Neuronal stem cell (in vitro differentiated cells): ENCODE measurements around the gene CFAP97D2.

Source experiments
- DNase-seq: peaks from one replicate; pipeline ENCODE4 v3.0.0-alpha.2; 2013; ENCODE audit warnings: low spot score
- H2AFZ ChIP-seq: one replicate; pipeline ENCODE4 v1.6.1; 2013; ENCODE audit warnings: mild to moderate bottlenecking, low read length, inconsistent platforms
- H2AK5ac ChIP-seq: 2 replicates; pipeline ENCODE4 v1.6.1; 2013; ENCODE audit warnings: low read depth, mild to moderate bottlenecking, inconsistent platforms, low read length, moderate library complexity, mixed read lengths
- H2BK120ac ChIP-seq: 2 replicates; pipeline ENCODE4 v1.6.1; 2013; ENCODE audit warnings: low read depth, mild to moderate bottlenecking, inconsistent platforms, low read length, moderate library complexity, mixed read lengths
- H2BK12ac ChIP-seq: one replicate; pipeline ENCODE4 v1.6.1; 2013; ENCODE audit warnings: low read length, inconsistent platforms
- H2BK15ac ChIP-seq: 2 replicates; pipeline ENCODE4 v1.6.1; 2013; ENCODE audit warnings: mild to moderate bottlenecking, low read length, inconsistent platforms, mixed read lengths
- H2BK5ac ChIP-seq: one replicate; pipeline ENCODE4 v1.6.1; 2013; ENCODE audit warnings: inconsistent platforms, mild to moderate bottlenecking, low read length, moderate library complexity
- H3K14ac ChIP-seq: one replicate; pipeline ENCODE4 v1.6.1; 2013; ENCODE audit warnings: low read length, inconsistent platforms
- H3K18ac ChIP-seq: 2 replicates; pipeline ENCODE4 v1.6.1; 2013; ENCODE audit warnings: low read length, inconsistent platforms
- H3K23ac ChIP-seq: 2 replicates; pipeline ENCODE4 v1.6.1; 2013; ENCODE audit warnings: low read depth, mild to moderate bottlenecking, mixed read lengths, low read length, inconsistent platforms; ENCODE audit not compliant: poor library complexity
- H3K27ac ChIP-seq: replicated peaks from 3 replicates; pipeline ENCODE4 v1.5.1; 2013; ENCODE audit warnings: low read length, inconsistent platforms
- H3K27me3 ChIP-seq, 3 experiments: 2 replicates each; pipeline ENCODE4 v1.6.1; 2013; ENCODE audit warnings: low read length in 3 of 3, mild to moderate bottlenecking in 2 of 3, inconsistent platforms in 1 of 3, low read depth in 1 of 3, mixed read lengths in 1 of 3, moderate library complexity in 1 of 3; ENCODE audit not compliant: control insufficient read depth in 3 of 3, insufficient read depth in 3 of 3
- H3K36me3 ChIP-seq, 2 donors: replicated peaks in 1 of 2; 2 replicates each; pipeline ENCODE4 v1.6.1; 2013; ENCODE audit warnings: low read length in 2 of 2; ENCODE audit not compliant: control insufficient read depth in 2 of 2, insufficient read depth in 2 of 2
- H3K4ac ChIP-seq: 2 replicates; pipeline ENCODE4 v1.6.1; 2013; ENCODE audit warnings: inconsistent platforms, mild to moderate bottlenecking, low read length, moderate library complexity
- H3K4me1 ChIP-seq, 2 donors: 1 replicate in 1 of 2; 2 replicates in 1 of 2; pipeline ENCODE4 v1.6.1; 2013; ENCODE audit warnings: low read length in 2 of 2, low read depth in 1 of 2; ENCODE audit not compliant: control insufficient read depth in 2 of 2, insufficient read depth in 1 of 2
- H3K4me2 ChIP-seq: one replicate; pipeline ENCODE4 v1.6.1; 2013; ENCODE audit warnings: mild to moderate bottlenecking, low read length, inconsistent platforms; ENCODE audit not compliant: insufficient read depth, poor library complexity, severe bottlenecking
- H3K4me3 ChIP-seq, 2 donors: 2 replicates each; pipeline ENCODE4 v1.5.1; 2013; ENCODE audit warnings: low read length in 2 of 2, mild to moderate bottlenecking in 2 of 2, inconsistent platforms in 1 of 2, moderate library complexity in 1 of 2
- H3K79me1 ChIP-seq: one replicate; pipeline ENCODE4 v1.6.1; 2013; ENCODE audit warnings: low read depth, mild to moderate bottlenecking, inconsistent platforms, low read length, moderate library complexity
- H3K9ac ChIP-seq: one replicate; pipeline ENCODE4 v1.6.1; 2013; ENCODE audit warnings: mild to moderate bottlenecking, low read depth, low read length, inconsistent platforms; ENCODE audit not compliant: poor library complexity
- H3K9me3 ChIP-seq, 2 donors: replicated peaks in 1 of 2; 2 replicates each; pipeline versions ENCODE3 to v1.6.1; 2013; ENCODE audit warnings: low read length in 2 of 2, mild to moderate bottlenecking in 2 of 2, inconsistent platforms in 1 of 2, low read depth in 1 of 2, mixed read lengths in 1 of 2, moderate library complexity in 1 of 2; ENCODE audit not compliant: control insufficient read depth in 2 of 2, insufficient read depth in 1 of 2
- H4K8ac ChIP-seq: one replicate; pipeline ENCODE4 v1.6.1; 2013; ENCODE audit warnings: low read depth, mild to moderate bottlenecking, inconsistent platforms, low read length, moderate library complexity
- H4K91ac ChIP-seq: one replicate; pipeline ENCODE4 v1.6.1; 2013; ENCODE audit warnings: low read length, low read depth, mild to moderate bottlenecking, inconsistent platforms; ENCODE audit not compliant: poor library complexity
- WGBS, 2 donors: extraction: QIAGEN DNeasy Blood & Tissue Kit; methylation state at CpG; one replicate each; pipeline ENCODE4 v1.1.7; 2013; ENCODE audit warnings: missing lambda C conversion rate in 2 of 2, mixed read lengths in 1 of 2; ENCODE audit not compliant: insufficient read length in 2 of 2, insufficient replicate concordance in 1 of 2; ENCODE audit errors: extremely low coverage in 2 of 2; 5-methylcytosine and 5-hydroxymethylcytosine counted together

Gene CFAP97D2

DNA sequence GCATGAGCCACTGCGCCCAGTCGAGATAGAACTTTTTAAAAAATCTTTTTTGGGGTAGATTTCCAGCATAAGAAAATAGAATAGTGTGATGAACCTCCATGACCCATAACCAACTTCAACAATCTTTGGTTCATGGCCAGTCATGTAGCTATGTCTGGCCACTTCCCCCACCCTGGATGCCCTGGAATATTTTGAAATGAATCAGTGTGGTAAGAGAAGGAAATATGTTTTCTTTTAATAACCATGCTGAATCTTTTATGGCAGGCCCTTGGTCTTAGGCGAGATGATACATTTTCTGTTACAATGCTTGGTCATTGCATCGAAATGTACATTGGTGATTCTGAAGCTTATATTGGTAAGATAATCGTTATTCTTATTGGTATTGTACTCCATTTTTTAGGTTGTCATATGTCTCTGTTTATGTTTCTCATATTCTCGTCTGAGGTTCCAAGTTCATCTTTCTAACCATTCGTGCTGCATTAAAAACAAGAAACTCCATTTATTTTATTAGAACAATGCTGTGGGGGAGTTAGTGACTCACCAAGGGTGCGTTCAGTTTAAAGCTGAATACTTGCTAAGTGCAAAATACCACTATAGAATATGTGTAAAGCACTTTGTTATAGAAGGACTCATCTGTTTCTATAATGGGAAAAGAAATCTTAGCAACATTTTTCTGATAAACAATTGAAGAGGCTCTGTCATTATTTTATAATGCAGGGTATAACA, 86.0 kb downstream of the CFAP97D2 start:
- Histone ChIP-seq H3K4me2 (no peak overlapping the region), H4K8ac (no peak overlapping the region), H2BK15ac (no peak overlapping the region), H3K27ac (no peak overlapping the region), H3K4me1 (no peaks in the 10 kb centered on the region), H3K9ac (no peak overlapping the region), H3K27me3 (no peaks in the 10 kb centered on the region), H3K4ac (no peak overlapping the region), H4K91ac (no peak overlapping the region), H3K36me3 (peaks cover 47 to 99% of the 10 kb centered on the region in 2 donors), H3K79me1 (no peaks in the 10 kb centered on the region), H3K14ac (no peak overlapping the region), H2AK5ac (no peak overlapping the region), H3K9me3 (peaks cover 3 to 10% of the 10 kb centered on the region in 2 donors), H2BK120ac (no peak overlapping the region), H3K4me3 (no peak overlapping the region), H2AFZ (no peak overlapping the region), H3K23ac (no peak overlapping the region), H2BK5ac (no peak overlapping the region), H2BK12ac (no peak overlapping the region), H3K18ac (no peak overlapping the region)
- no CpG with 5 or more reads among the region's 8 CpGs for WGBS, 2 donors
- DNase-seq = no peak

DNA sequence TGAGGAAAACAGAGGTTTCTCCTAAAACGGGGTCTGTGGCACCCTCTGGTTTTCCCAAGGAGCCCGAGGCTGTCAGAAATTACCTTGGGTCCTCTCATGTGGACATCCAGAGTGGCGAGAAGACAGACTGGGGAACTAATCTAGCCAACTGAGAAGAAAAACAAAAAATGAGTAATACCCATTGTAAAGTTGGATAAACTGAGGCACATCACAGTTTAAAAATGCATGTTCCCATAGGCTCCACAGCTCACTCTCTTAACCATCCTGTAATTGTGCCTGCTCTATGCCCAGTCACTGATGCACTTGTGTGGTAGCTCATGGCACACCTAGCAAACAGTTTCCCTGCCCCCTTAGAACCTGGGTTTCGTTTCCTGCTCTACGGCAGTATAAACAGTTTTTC, 87.2 kb downstream of the CFAP97D2 start:
- DNase-seq = no peak
- Histone ChIP-seq H3K9me3 (peaks cover 3 to 10% of the 10 kb centered on the region in 2 donors), H2BK15ac (no peak overlapping the region), H2AK5ac (no peak overlapping the region), H4K8ac (no peak overlapping the region), H3K27ac (no peak overlapping the region), H3K4ac (no peak overlapping the region), H3K14ac (no peak overlapping the region), H3K23ac (no peak overlapping the region), H3K9ac (no peak overlapping the region), H2BK12ac (no peak overlapping the region), H3K18ac (no peak overlapping the region), H2BK5ac (no peak overlapping the region), H2BK120ac (no peak overlapping the region), H3K27me3 (no peaks in the 10 kb centered on the region), H4K91ac (no peak overlapping the region), H3K36me3 (peaks cover 41 to 93% of the 10 kb centered on the region in 2 donors), H2AFZ (no peak overlapping the region), H3K79me1 (no peaks in the 10 kb centered on the region), H3K4me1 (no peaks in the 10 kb centered on the region), H3K4me2 (no peak overlapping the region), H3K4me3 (no peak overlapping the region)
- no CpG with 5 or more reads among the region's 5 CpGs for WGBS, 2 donors

DNA sequence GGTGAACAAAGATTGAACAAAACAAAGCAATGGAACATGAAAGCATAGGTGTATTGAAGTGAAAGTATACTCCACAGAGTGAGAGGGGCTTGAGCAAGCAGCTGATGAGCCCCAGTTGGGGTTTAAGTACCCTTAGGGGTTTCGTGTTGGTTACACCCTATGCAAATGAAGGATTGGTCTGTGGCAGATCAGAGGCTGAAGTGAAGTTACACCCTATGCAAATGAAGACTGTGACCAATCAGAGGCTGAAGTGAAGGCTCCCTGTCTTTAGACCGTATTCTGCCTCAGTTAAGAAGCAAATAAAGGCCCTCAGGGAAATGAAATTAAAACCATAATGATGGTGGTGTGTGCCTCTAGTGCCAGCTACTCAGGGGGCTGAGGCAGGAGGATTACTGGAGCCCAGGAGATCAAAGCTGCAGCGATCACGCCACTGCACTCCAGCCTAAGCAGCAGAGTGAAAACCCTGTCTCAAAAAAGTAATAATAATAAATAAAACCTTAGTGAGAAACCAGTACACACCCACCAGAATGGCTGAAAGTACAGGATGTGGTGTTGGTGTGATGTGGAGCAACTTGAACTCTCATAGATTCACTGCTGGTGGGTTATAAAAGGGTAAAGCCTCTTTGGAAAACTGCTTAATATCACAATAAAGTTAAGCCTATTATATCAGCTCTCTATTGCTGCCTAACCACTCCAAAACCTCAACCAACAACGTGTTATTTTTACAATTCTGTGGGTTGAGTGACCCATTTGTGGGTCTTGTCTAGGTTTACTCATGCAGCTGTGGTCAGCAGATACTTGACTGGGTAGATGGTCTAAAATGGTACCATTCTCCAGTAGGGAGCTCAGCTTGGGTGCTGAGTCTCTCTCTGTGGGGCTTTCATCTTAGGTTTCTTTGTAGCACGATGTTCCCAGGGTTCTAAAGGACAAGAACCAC, 89.6 kb downstream of the CFAP97D2 start:
- Histone ChIP-seq H3K79me1 (no peaks in the 10 kb centered on the region), H3K4me3 (no peak overlapping the region), H3K27ac (no peak overlapping the region), H2AK5ac (no peak overlapping the region), H2AFZ (no peak overlapping the region), H2BK120ac (no peak overlapping the region), H3K36me3 (peaks cover 43 to 91% of the 10 kb centered on the region in 2 donors), H2BK12ac (no peak overlapping the region), H3K27me3 (no peaks in the 10 kb centered on the region), H3K4ac (no peak overlapping the region), H3K9ac (no peak overlapping the region), H3K23ac (no peak overlapping the region), H3K4me2 (no peak overlapping the region), H4K91ac (no peak overlapping the region), H3K18ac (no peak overlapping the region), H3K9me3 (peaks cover 3 to 10% of the 10 kb centered on the region in 2 donors), H2BK5ac (no peak overlapping the region), H3K14ac (no peak overlapping the region), H2BK15ac (no peak overlapping the region), H3K4me1 (no peaks in the 10 kb centered on the region), H4K8ac (no peak overlapping the region)
- no CpG with 5 or more reads among the region's 6 CpGs for WGBS, 2 donors
- no peak for DNase-seq

DNA sequence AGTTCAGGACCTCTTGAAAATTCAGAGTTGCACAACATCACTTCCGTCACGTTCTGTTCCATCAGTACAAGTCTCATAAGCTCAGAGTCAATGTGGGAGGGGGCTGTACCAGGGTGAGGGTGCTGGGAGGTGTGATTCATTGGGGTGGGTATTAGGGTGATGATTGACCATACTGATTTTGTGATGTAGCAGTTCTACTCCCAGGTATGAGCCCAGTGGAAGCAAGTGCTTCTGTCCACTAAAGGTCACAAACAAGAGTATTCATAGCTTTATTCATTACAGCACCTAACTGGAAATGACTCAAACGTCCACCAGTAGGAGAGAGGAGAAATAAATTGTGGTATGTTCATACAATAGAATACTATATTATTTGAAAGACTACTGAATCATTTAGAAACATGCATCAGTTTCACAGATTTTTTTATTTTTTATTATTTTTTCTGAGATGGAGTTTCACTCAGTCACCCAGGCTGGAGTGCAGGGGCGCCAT, 90.3 kb downstream of the CFAP97D2 start:
- Histone ChIP-seq H2BK5ac (no peak overlapping the region), H3K79me1 (no peaks in the 10 kb centered on the region), H3K4me1 (no peaks in the 10 kb centered on the region), H2AK5ac (no peak overlapping the region), H3K18ac (no peak overlapping the region), H2BK12ac (no peak overlapping the region), H4K8ac (no peak overlapping the region), H4K91ac (no peak overlapping the region), H2BK120ac (no peak overlapping the region), H3K4me2 (no peak overlapping the region), H3K23ac (no peak overlapping the region), H3K9me3 (peaks cover 3 to 10% of the 10 kb centered on the region in 2 donors), H3K27me3 (no peaks in the 10 kb centered on the region), H3K9ac (no peak overlapping the region), H3K36me3 (peaks cover 41 to 91% of the 10 kb centered on the region in 2 donors), H3K4ac (no peak overlapping the region), H3K4me3 (no peak overlapping the region), H2BK15ac (no peak overlapping the region), H3K14ac (no peak overlapping the region), H3K27ac (no peak overlapping the region), H2AFZ (no peak overlapping the region)
- DNase-seq = no peak
- no CpG with 5 or more reads among the region's 4 CpGs for WGBS, 2 donors
